GM19395 (cell line): ENCODE data around the gene CNST.
"Not testable (repeated sequence)": the region's sequence is repeated elsewhere in the genome, so short reads cannot be mapped to it uniquely, and the experiment has no call there.

Experiments used
- ATAC-seq: cut with Tn5 transposase; IDR thresholded peaks from one replicate; pipeline ENCODE4 v1.9.1; 2021; ENCODE audit warnings: mild to moderate bottlenecking, moderate library complexity; ENCODE audit not compliant: unreplicated experiment

The CNST gene

DNA sequence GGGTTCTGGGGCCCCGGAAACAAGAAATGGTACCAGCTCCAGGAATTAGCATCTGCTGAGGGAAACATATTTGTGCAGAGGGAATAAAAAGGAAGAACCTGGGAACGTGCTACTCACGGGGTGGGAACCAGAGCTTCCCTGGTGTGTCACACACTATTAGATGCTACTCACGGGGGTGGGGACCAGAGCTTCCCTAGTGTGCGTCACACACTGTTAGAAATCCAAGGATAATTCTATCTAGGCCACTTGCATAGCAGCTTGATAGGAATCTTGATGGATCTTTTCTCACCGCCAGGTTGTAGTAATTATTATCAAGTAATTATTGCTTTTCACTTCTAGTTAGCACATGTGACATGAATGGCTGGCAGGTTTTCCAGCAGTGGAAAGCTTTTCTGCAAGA, 103.4 kb downstream of the CNST start:
- ATAC-seq, result no peak

DNA sequence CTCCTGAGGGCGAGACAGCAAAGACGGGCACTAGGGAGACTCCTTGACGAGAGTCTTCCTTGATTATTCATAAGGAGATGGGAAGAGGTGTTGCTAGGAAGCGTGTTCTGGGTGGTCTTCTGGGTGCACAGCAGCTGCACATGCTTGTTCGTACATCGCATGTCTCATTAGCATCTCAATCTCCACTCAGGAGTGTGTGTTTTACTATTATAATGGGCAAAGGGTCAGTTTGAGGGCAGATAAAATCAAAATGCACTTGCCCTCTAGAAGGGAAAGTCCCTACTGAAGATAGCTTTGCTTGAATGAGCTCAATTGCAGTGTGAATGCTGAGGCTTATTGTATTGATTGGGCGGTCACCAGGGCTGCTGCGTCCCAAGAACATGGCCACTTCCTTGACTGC, 107.8 kb downstream of the CNST start:
- no peak for ATAC-seq

DNA sequence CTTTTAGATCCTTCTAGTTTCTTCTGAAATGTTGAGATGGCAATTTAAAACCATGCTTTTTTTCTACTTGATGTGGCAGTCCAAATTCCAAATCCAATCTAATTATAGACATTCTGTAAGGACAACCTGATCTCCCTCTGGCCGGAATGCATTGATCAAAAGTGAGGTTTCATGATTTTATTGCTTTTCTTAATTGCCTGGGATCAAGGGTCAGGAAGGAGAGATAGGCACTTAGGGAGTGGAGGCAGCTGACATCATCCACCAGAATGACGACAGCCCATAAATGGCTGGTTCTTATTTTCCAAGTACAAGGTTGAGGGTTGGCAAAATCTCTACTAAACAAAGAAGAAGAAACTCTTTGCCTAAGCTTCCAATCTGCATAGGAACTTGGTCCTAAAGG, 111.6 kb downstream of the CNST start:
- no peak for ATAC-seq

DNA sequence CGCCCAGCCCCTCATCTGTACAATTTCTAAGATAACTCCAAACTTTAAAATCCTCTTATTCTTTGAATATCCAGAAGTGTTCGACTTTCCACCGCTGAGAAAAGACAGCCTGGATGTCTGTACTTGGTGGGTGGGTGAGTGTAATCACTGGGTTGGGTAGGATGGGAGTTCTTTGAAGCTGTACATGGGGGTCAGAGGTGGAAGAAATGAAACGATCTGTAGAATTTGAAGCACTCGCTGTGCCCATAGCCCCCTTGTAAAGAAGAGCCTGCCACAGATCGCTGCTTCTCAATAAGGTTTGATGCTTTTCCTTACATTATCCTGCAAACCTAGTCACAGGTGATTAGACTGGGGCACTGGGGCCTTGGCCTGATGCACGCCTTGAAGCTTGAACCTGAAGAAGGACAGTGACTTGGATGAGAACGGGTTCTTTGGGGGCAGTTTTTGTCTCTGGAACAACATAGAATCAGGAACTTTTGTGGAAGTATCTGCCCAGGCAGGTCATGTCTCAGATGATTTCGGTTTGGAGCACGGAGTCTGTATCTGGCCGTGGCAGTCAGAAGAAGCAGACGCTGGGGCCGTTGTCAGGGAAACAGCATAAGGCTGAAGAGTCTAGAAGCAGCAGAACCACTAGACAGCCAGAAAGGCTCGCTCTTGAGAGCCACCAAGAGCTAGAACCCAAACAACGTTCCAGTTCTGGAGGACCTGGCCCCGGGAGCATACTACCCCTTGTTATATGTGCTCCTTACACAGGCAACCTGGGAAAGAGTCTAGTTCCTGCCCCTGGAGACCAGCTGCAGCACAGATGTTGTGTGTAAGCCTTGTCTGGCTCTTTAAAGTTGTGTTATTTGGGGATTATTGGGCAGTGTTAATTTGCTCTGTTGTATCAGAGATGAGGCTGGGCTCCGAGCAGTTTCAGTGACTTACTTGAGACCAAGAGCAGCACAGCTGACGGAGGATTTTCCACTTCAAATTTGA, 112.8 kb downstream of the CNST start:
- ATAC-seq, result no peak

DNA sequence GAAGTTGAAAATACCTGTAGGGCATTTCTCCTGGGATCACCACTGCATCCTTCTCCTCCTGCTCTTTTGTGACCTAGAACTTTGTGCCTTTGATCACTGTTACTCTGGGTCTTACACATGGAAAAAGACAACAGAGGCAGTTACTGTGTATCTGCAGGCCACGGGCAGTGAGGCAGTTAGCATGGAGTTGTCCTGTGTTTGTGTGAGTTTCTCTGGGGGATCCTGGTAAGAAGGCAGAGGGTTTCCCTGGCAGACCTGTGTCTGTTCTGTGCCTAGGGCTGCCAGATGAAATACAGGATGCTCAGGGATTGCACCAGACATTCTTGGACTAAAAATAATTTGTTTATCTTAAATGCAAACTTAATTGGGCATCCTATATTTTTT, 113.5 kb downstream of the CNST start:
- no peak for ATAC-seq

DNA sequence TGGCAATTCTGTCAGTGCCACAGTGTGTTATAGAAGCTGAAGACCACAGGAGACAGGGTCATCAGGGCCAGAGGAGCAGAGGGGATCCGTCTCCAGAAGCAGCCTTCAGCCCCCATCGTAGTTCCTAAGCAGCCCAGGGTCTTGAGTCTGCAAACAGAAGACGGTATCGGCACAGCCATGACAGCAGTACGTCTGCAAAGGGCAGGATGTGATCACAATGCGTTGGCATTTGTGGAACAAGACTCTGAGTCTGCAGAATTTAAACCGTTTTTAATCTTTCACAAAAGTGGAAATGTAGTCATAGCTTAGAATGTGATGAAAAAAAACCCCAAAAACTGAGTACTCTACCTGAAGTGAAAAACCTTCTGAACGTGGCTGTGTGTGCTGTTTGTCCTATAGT, 113.9 kb downstream of the CNST start:
- no peak for ATAC-seq

DNA sequence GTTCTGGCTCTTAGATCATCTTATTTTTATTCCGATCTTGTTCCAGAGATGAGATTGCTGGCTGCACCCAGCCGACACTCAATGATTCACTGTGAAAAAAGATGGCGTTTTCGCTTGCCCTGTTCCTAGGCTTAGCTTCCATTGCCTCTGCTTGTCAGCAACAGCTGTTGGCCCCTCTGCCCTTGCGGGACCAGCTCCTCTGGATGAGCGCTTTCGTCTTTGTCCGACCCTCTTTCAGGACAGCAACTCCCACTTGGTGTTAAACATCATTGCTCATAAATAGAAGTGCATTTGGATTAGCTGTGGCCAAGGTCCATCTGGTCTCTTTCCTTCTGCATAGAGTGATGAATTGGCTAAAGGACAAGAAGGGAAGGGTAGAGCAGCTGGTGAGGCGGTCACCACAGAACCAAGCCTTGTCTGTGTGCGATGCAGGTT, 114.5 kb downstream of the CNST start:
- ATAC-seq, result no peak

DNA sequence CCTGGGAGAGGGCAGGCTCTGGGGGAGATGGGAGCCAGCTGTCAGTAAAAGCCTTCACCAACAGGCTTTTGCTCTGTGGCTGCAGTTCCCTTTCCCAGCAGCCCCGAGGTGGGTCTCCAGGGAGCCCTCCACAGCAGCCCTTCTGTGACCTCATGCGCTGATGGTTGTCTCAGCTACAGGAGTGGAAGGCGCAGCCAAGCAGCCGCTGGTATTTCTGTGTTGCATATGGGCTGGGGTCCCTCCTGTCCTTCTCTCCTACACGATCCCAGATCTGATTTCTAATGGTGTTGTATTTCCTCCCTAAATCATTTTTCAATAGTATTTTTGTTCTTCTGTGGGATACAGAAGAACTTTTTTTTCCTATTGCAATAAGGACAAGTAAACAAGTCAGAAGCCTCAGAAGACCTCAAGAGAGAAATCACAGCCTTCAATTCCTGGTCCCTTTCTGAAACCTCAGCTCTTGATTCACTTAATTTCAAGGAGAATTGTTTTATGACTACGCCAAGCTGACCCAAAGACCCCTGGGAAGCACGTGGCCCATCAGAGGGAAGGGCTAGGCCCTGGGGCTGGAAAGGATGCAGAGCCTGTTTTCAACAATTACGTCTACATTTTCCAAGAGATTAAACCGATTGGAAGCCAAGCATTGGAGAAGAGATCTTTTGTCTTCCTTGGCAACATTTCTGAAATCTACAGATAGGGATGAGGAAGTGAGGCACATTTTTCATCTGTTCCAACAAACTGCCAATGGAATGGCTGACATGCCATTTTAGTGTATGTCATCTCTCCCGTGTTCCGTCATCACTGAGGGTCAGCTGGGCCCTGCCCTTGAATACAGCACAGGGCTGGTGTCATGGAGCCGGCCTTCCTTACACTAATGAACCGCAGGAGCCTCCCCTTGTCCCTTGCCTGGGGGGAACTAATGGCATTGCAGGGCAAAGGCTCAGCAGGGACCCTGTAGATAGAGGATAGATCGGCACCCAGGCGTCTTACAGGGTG, 115.9 kb downstream of the CNST start:
- ATAC-seq, result no peak

DNA sequence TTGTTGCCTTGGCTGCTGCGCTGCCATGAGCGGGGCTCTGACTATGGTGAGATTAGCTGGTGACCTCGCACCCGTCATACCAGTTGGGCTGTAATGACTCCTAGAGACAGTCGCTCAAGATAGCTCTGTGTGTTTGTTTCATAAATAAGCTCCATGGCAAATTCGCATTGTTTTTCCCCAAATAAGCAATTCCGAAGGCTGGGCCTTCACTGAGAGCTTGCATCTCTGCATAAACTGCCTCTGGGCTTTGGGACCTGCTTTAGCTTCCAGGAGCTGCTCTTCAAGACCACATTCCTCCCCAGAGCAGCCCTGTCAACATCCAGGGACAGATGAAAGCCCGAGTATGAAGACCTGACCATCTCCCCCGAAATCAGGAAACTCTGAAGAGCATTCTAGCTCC, 117.3 kb downstream of the CNST start:
- no peak for ATAC-seq

DNA sequence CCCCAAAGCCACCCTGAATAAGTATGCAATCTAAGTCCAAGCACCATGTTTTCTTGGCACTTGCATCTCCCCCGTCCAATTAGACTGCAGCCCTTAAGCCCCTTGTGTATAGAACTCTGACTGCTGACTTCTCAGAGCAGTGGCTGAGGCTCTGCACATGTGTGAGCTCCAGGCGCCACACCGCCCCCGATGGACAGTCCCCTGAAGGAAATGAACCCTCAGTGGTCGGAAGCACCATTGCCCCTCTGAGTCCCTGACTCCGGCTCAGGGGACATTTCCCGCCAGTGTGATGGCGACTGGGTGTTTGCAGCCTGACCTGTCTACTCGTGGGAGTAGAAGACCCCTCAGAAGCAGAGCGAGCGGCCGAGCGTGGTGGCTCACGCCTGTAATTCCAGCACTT, 120.7 kb downstream of the CNST start:
- no peak for ATAC-seq

DNA sequence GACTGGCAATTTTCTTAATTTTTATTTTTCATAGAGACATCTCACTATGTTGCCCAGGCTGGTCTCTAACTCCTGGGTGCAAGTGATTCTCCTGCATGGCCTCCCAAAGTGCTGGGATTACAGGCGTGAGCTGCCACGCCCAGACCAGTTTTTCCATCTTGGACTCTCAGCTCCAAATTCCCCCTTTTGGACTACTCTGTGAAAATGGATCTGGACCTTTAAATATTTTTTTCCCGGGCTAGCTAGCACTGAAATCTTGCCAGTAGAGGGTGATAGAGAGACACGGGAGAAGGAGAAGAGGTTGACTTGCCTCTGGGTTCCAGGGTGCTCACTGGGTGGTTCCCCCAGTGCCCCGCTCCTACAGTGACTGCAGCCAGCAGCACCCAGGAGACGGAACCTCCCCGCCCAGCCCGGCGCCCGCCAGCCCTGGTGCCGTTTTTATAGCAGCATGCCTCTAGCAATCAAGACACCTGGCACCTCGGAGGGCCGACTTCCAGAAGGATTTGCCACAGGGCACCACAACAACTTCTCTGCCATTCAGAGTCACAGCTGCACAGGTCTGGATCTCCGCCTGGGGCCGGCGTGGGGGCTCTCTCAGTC, 123.3 kb downstream of the CNST start:
- peak; percentile 98 for ATAC-seq

DNA sequence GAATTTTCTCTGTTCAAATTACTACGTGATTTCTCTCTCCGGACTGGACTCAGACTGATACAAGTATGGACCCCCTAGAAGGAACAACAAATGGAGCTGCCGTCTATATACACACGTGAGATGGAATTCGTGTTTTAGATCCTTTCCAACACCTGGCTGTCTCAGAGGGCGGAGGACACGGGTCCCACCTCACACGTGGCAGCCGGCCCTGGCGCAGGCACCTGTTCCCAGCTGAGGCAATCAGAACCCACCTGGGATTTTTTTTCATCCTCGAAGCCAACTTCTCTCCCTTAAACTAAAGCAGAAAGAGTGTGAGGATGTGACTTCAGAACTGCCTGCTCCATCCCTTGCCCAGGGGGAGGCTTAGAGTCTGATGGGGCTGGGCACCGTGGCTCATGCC, 123.8 kb downstream of the CNST start:
- no peak for ATAC-seq

DNA sequence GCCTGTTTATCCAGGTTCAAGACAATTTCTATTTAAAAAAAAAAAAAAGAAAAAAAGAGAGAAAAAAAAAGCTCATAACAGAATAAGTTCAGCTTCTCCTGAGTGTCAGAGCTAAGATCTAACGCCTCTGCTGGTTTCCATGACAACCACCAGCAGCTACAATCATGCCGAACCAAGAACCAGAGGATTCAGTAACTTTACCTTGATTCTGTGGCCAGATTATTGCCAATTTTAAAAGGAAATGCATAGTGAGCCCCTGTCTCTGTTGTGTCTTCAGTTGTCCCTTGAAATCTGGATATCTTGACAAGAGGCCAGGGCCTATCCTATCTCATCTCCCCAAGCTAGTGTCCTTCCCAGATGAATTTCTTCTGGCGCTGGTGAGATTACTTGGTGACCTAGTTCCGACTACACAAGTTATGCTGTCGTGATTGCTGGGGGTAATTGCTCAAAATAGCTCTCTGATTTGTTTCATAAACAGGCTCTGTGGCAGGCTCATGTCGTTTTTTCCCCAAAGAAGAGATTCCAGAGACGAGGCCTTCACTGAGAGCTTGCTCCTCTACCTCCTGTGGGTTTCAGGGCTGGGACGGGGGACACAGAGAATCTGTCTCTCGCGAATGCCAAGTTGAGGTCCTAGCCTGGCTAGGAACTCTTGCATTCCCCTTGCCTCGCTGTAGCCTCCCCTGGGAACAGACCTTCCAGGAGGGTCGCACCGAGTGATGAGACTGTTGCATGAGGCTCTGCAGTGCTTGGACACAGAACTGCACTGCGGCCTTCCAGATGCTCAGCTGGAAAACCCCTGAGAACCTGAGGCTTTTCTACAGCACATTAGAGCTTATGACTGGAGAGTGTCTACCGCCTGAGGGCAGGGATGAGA, 125.6 kb downstream of the CNST start:
- no peak for ATAC-seq

DNA sequence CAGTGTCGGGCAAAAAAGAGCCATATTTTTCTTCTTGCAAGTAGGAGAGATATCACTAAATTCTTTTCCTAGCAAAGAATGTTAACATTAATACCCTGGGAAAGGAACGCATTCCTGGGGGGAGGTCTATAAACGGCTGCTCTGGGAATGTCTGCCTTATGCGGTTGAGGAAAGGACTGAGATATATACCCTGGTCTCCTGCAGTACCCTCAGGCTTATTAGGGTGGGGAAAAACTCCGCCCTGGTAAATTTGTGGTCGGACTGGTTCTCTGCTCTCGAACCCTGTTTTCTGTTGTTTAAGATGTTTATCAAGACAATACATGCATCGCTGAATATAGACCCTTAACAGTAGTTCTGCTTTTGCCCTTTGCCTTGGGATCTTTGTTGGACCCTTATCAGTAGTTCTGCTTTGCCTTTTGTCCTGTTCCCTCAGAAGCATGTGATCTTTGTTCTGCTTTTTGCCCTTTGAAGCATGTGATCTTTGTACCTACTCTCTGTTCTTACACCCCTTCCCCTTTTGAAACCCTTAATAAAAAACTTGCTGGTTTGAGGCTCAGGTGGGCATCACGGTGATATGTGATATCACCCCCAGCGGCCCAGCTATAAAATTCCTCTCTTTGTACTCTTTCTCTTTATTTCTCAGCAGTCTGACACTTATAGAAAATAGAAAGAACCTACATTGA, 128.1 kb downstream of the CNST start:
- ATAC-seq, result not testable (repeated sequence)

DNA sequence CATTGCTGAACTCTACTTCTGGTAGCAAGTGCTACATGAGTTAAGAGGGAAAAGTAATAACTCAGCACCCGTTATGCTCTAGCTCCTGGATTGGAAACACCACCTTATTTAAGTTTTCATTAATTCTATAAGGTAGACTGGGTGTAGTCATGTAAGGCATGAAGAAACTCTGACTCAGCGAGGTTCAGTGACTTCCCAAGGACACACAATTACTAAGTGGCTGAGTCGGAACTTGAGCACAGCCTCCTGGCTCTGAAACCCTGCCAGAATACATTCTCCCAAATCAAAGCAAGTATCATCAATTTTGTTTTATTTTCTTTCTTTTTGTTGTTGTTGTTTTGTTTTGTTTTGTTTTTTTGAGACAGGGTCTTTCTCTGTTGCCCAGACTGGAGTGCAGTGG, 128.9 kb downstream of the CNST start:
- ATAC-seq, result no peak

DNA sequence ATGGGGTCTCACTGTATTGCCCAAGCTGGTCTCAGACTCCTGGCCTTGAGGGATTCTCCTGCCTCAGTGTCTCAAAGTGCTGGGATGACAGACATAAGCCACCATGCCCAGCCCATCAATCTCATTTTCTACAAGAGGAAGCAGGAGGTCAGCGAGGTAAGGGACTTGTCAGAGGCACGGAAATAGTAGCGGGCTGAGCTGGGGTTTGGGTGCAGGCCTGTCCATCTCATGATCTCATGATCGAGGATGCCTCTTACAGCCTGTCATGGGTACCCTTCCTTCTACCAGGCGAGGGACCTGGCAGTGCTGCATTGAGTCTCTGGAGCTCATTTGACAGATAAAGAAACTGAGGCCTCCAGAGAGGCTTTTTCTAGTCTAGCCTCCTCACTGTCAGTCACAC, 129.4 kb downstream of the CNST start:
- ATAC-seq, result no peak

DNA sequence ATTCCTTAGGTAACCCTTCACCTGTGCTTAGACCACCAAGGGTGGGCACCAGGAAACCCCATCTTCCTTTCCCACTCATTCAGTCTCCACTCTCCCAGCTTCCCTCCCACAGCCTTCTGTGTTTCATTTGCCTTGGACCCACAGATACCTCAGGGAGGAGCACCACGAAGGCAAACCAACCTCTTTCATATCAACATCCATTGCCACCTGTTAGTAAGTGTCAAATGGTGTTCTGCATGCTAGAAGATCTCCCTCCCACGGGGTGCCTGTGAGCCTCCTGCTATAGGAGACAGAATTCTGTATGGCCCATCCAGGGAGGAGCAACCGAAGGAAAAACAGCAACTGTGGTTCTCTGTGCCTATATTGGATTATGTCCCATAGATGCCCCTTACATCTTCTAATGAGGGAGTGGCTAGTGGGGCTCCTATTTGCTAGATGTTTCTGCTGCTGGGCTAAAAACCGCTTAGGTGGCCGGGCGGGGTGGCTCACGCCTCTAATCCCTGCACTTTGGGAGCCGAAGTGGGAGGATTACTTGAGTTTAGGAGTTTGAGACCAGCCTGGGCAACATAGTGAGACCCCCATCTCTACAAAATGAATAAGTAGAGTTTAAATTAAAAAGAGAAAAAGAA, 132.3 kb downstream of the CNST start:
- ATAC-seq, result no peak

DNA sequence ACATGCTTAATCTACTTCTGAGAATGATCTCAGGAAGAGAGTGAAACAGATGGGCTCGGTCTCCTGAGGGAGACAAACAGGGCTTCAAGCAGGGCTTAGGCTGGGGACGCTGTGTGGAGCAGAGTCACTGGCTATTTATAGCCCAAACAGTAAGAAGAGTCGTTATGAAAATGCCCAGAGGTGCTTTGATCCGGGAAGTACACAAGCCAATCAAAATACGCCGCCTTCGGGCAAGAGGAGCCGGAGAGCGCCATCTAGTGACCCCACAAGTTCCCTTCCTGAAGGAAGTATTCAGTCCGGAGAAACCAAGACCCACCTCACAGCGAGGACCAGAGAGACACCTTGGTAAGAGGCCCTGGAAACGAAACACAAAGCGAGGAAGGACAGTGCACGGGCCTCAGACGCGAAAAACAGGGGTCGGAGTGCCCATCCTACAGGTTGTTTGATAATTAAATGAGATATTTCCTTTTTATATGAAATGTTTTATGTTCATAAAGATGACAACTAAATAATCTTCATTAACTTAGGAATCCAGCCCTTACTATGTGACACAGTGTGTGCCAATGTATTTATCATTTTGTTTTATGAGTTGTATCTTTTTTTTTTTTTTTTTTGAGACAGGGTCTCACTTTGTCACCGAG, 133.0 kb downstream of the CNST start:
- ATAC-seq, result peak; percentile 97

DNA sequence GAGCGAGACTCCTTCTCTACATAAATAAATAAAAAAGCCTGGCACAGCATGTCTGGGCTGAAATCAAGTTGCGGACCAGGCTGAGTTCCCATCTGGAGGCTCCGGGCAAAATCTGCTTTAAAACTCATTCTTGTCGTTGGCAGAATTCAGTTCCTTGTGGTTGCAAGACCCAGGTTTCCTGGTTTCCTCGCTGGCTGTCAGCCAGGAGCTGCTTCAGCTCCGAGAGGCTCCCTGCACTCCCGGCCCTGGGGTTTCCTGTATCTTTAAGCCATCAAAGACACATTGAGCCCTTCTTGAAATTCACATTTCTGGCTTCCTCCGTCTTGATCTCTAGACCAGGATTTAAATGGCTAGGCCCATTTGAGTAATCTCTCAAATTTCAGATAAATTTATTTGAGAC, 137.3 kb downstream of the CNST start:
- no peak for ATAC-seq
